GM12891 (cell line): ENCODE measurements around the gene ZNF771.

ENCODE experiments used
- PAX5 ChIP-seq: IDR thresholded peaks from 2 replicates; pipeline ENCODE4 v1.6.1; 2011; ENCODE audit warnings: low read length, moderate library complexity, mild to moderate bottlenecking; ENCODE audit not compliant: insufficient read depth, severe bottlenecking
- POLR2AphosphoS5 ChIP-seq: IDR thresholded peaks from 2 replicates; pipeline ENCODE4 v1.6.1; 2011; ENCODE audit warnings: low read depth, low read length, control low read depth

DNA sequence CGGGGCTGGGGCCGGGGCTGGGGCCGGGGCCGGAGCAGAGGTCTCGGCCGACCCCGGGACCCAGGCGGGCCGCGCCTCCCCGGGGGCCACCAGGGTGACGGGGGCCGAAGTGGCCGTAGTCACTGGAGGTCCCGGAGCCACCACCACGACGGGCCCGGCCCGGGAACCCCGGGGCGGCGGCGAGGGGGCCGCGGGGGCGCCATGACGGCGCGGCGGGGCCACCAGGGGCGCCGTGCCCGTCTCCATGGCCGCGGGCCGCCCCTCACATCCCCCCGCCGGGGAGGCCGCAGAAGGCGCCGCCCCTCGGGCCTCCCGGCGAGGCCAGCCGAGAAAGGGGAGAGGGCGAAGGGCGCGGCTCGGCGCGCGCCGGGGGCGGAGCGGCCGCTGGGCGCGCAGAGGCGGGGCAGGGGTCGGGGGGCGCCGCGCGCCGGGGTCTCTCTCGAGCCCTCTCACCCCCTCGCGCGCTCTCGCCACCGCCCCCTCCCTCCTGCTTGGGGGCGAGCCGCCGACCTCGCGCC is 37.4 kb upstream of the ZNF771 start:
- TF ChIP-seq POLR2AphosphoS5 = no peak
- no peak for TF ChIP-seq PAX5
